Measurements from ENCODE around the gene PHF21B.

DNA sequence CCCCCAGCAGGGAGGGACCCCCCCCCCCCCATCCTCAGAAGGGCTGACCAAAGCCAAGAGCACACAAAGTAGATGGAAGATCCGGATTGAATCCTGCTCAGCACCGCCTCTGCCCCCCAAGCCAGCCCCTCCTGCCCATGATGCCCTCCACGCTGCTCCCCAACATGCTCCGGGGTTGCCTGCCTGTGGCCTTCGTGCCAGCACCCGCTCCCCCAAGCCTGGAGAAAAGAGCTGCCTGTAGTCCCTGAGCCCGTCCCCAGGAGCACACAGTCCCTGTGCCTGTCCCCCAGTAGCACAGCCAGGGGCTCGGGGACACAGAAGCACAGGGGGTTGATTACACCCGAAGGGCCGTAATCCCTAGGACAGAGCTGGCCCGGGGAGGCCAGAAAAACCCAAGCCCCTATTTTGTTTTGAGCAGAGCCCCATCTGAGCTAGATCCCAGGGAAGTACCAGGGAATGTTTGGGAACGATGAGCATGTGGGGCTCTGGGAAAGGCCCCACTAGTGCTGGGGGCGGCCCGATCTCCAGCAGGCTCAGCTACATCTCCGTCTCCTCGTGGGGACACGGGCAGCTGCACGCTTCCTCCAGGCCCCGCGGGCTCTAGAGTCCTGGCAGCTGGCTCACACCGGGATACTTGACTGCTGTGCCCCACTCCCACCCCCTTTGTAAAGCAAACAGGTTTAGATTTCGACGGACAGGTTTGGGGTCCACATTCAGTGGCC, 66.7 kb downstream of the PHF21B start:
- TF ChIP-seq YY1 (tag by site-specific recombination; IDR thresholded peaks at IDR 0.05) = no peak
- TF ChIP-seq, protein P1, sequence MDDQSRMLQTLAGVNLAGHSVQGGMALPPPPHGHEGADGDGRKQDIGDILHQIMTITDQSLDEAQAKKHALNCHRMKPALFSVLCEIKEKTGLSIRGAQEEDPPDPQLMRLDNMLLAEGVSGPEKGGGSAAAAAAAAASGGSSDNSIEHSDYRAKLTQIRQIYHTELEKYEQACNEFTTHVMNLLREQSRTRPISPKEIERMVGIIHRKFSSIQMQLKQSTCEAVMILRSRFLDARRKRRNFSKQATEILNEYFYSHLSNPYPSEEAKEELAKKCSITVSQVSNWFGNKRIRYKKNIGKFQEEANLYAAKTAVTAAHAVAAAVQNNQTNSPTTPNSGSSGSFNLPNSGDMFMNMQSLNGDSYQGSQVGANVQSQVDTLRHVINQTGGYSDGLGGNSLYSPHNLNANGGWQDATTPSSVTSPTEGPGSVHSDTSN (CRISPR knock-in tag; IDR thresholded peaks at IDR 0.05) = no peak
- TF ChIP-seq, protein P2, sequence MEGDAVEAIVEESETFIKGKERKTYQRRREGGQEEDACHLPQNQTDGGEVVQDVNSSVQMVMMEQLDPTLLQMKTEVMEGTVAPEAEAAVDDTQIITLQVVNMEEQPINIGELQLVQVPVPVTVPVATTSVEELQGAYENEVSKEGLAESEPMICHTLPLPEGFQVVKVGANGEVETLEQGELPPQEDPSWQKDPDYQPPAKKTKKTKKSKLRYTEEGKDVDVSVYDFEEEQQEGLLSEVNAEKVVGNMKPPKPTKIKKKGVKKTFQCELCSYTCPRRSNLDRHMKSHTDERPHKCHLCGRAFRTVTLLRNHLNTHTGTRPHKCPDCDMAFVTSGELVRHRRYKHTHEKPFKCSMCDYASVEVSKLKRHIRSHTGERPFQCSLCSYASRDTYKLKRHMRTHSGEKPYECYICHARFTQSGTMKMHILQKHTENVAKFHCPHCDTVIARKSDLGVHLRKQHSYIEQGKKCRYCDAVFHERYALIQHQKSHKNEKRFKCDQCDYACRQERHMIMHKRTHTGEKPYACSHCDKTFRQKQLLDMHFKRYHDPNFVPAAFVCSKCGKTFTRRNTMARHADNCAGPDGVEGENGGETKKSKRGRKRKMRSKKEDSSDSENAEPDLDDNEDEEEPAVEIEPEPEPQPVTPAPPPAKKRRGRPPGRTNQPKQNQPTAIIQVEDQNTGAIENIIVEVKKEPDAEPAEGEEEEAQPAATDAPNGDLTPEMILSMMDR (tag by site-specific recombination; IDR thresholded peaks at IDR 0.05) = no peak

Data from HEK293 (cell line).